GM23248 (cell line): Measurements from ENCODE around the gene MAP7D3.

Experiments
- EZH2 ChIP-seq: fragments of 200-600 bp; sonication (generic); IDR thresholded peaks from 2 replicates; pipeline ENCODE4 v1.6.1; 2018; ENCODE audit warnings: antibody characterized with exemption, mild to moderate bottlenecking; ENCODE audit not compliant: insufficient read depth, poor library complexity, severe bottlenecking
- EZH2phosphoT487 ChIP-seq: fragments of 200-600 bp; sonication (generic); IDR thresholded peaks from 2 replicates; pipeline ENCODE4 v1.6.1; 2018; ENCODE audit warnings: antibody characterized with exemption, moderate library complexity, mild to moderate bottlenecking, low read depth; ENCODE audit not compliant: insufficient read depth

GRCh38 chrX:136205882-136206380 lies 45.3 kb downstream of the MAP7D3 start:
- TF ChIP-seq EZH2phosphoT487 (no peak), EZH2 (no peak)
